Measurements from ENCODE around the gene TESK2. TPM values are rescaled to one million over a fixed set of nuclear protein-coding genes. Genes with fewer than 3 reads are reported as not detected.
A peak's percentile ranks its signal among the peaks of the same experiment; 100 is the strongest.

TESK2 gene
- total and polyA plus RNA-seq, 2 of the 13 experiments (the other 11 are each of a cell fraction or from before 2014, with no cell fraction given), result 5.5 to 9.6 TPM

DNA sequence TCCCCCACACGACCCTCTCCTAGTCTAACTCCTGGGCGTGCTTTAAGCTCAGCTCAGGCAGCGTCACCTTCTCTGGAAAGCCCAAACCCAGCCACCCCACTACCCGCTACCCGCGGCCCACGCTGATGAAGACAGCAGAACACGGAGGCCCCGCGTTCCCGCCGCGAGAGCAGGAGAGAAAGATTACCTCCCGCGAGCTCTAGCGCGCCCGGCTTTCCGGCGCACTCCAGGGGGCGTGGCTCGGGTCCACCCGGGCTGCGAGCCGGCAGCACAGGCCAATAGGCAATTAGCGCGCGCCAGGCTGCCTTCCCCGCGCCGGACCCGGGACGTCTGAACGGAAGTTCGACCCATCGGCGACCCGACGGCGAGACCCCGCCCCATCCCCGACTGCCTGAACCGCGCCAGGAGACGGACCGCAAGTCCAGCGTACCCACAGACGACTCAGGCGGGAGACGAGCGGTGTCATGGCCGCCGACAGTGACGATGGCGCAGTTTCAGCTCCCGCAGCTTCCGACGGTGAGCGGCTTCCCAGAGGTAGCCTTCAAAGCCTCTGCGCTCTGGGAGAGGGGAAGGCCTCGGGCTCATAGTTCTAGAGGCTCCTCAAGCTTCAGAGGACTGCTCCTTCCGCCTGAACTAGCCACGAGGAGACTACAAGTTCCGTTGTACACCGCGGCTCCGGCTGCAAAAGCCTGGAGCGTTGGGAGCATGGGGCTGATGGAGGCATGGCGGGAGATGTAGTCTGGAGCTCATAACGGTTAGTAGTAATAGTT is 151.0 kb downstream of the TESK2 start, which contains the start of the genes MUTYH and TOE1 (continued):
- peak; percentile 15; the same call in 1 of the 2 replicates for TF ChIP-seq IRX3 (CRISPR knock-in tag; IDR thresholded peaks at IDR 0.05; ENCODE audit: borderline replicate concordance, low read depth)
- TF ChIP-seq CAMTA2 (CRISPR knock-in tag; IDR thresholded peaks at IDR 0.05; ENCODE audit: borderline replicate concordance), result no peak; the same call in 1 of the 2 replicates
- TF ChIP-seq ZNF777 (CRISPR knock-in tag; IDR thresholded peaks at IDR 0.05), result peak; percentile 100
- TF ChIP-seq MBD4 (IDR thresholded peaks at IDR 0.05; ENCODE audit: borderline replicate concordance, low read length), result no peak
- TF ChIP-seq ZNF557 (CRISPR knock-in tag; IDR thresholded peaks at IDR 0.05), result peak; percentile 41; the same call in 1 of the 2 replicates
- TF ChIP-seq ELF3 (CRISPR knock-in tag; IDR thresholded peaks at IDR 0.05), result peak; percentile 42; the same call in 1 of the 2 replicates
- TF ChIP-seq PLRG1 (conservative IDR thresholded peaks at IDR 0.05), result no peak
- no peak for TF ChIP-seq PCBP2 (optimal IDR thresholded peaks at IDR 0.05; ENCODE audit: low read depth, low read length, poor library complexity, severe bottlenecking)
- TF ChIP-seq, protein P1, sequence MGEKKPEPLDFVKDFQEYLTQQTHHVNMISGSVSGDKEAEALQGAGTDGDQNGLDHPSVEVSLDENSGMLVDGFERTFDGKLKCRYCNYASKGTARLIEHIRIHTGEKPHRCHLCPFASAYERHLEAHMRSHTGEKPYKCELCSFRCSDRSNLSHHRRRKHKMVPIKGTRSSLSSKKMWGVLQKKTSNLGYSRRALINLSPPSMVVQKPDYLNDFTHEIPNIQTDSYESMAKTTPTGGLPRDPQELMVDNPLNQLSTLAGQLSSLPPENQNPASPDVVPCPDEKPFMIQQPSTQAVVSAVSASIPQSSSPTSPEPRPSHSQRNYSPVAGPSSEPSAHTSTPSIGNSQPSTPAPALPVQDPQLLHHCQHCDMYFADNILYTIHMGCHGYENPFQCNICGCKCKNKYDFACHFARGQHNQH (CRISPR knock-in tag; IDR thresholded peaks at IDR 0.05), result peak; percentile 85
- TF ChIP-seq, protein P2, sequence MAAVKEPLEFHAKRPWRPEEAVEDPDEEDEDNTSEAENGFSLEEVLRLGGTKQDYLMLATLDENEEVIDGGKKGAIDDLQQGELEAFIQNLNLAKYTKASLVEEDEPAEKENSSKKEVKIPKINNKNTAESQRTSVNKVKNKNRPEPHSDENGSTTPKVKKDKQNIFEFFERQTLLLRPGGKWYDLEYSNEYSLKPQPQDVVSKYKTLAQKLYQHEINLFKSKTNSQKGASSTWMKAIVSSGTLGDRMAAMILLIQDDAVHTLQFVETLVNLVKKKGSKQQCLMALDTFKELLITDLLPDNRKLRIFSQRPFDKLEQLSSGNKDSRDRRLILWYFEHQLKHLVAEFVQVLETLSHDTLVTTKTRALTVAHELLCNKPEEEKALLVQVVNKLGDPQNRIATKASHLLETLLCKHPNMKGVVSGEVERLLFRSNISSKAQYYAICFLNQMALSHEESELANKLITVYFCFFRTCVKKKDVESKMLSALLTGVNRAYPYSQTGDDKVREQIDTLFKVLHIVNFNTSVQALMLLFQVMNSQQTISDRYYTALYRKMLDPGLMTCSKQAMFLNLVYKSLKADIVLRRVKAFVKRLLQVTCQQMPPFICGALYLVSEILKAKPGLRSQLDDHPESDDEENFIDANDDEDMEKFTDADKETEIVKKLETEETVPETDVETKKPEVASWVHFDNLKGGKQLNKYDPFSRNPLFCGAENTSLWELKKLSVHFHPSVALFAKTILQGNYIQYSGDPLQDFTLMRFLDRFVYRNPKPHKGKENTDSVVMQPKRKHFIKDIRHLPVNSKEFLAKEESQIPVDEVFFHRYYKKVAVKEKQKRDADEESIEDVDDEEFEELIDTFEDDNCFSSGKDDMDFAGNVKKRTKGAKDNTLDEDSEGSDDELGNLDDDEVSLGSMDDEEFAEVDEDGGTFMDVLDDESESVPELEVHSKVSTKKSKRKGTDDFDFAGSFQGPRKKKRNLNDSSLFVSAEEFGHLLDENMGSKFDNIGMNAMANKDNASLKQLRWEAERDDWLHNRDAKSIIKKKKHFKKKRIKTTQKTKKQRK (IDR thresholded peaks at IDR 0.05; ENCODE audit: low read length), result no peak
- no peak for TF ChIP-seq ZNF879 (CRISPR knock-in tag; IDR thresholded peaks at IDR 0.05)
- peak; percentile 85 for TF ChIP-seq ZBTB7A (CRISPR knock-in tag; IDR thresholded peaks at IDR 0.05)
- TF ChIP-seq, protein P3, sequence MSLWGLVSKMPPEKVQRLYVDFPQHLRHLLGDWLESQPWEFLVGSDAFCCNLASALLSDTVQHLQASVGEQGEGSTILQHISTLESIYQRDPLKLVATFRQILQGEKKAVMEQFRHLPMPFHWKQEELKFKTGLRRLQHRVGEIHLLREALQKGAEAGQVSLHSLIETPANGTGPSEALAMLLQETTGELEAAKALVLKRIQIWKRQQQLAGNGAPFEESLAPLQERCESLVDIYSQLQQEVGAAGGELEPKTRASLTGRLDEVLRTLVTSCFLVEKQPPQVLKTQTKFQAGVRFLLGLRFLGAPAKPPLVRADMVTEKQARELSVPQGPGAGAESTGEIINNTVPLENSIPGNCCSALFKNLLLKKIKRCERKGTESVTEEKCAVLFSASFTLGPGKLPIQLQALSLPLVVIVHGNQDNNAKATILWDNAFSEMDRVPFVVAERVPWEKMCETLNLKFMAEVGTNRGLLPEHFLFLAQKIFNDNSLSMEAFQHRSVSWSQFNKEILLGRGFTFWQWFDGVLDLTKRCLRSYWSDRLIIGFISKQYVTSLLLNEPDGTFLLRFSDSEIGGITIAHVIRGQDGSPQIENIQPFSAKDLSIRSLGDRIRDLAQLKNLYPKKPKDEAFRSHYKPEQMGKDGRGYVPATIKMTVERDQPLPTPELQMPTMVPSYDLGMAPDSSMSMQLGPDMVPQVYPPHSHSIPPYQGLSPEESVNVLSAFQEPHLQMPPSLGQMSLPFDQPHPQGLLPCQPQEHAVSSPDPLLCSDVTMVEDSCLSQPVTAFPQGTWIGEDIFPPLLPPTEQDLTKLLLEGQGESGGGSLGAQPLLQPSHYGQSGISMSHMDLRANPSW (CRISPR knock-in tag; IDR thresholded peaks at IDR 0.05; ENCODE audit: borderline replicate concordance), result no peak; the same call in 1 of the 2 replicates
- no peak for TF ChIP-seq MAZ (IDR thresholded peaks at IDR 0.05; ENCODE audit: borderline replicate concordance, low read depth, low read length)
- peak; percentile 90 for TF ChIP-seq MAZ (CRISPR knock-in tag; IDR thresholded peaks at IDR 0.05; ENCODE audit: low read depth)
- no peak for TF ChIP-seq NFE2 (CRISPR knock-in tag; IDR thresholded peaks at IDR 0.05)
- TF ChIP-seq SRSF1 (optimal IDR thresholded peaks at IDR 0.05; ENCODE audit: low read depth, low read length), result no peak
- TF ChIP-seq KLF16 (CRISPR knock-in tag; IDR thresholded peaks at IDR 0.05), result peak in 1 of 2 experiments; percentile 72; a peak in 2 of 4 replicates
- TF ChIP-seq ZNF773 (CRISPR knock-in tag; IDR thresholded peaks at IDR 0.05; ENCODE audit: borderline replicate concordance), result no peak
- no peak for TF ChIP-seq PHB2 (IDR thresholded peaks at IDR 0.05; ENCODE audit: partially characterized antibody)
- TF ChIP-seq, protein P4, sequence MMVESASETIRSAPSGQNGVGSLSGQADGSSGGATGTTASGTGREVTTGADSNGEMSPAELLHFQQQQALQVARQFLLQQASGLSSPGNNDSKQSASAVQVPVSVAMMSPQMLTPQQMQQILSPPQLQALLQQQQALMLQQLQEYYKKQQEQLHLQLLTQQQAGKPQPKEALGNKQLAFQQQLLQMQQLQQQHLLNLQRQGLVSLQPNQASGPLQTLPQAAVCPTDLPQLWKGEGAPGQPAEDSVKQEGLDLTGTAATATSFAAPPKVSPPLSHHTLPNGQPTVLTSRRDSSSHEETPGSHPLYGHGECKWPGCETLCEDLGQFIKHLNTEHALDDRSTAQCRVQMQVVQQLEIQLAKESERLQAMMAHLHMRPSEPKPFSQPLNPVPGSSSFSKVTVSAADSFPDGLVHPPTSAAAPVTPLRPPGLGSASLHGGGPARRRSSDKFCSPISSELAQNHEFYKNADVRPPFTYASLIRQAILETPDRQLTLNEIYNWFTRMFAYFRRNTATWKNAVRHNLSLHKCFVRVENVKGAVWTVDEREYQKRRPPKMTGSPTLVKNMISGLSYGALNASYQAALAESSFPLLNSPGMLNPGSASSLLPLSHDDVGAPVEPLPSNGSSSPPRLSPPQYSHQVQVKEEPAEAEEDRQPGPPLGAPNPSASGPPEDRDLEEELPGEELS (CRISPR knock-in tag; IDR thresholded peaks at IDR 0.05), result no peak
